ENCODE measurements around the gene NOTUM.
A peak's percentile ranks its signal among the peaks of the same experiment; 100 is the strongest.
"Not testable (repeated sequence)": the region's sequence is repeated elsewhere in the genome, so short reads cannot be mapped to it uniquely, and the experiment has no call there.

NOTUM gene

GRCh38 chr17:81984773-81985410 is 23.9 kb upstream of the NOTUM start:
- H3K9me3 ChIP-seq (replicated peaks in 1 of 11), result peaks cover 0 to 2% (median 0%) of the 10 kb centered on the region in 11 experiments; a peak in 3 of 22 replicates
- TF ChIP-seq Cebpa-rat (IDR thresholded peaks at IDR 0.05), result no peak

GRCh38 chr17:81983639-81984373 is 22.8 kb upstream of the NOTUM start:
- Histone ChIP-seq H3K4me1 (peaks cover 33 to 67% (median 53%) of the 10 kb centered on the region in 10 experiments), H4K20me1 (peaks cover 7 to 96% (median 70%) of the 10 kb centered on the region in 11 experiments; a peak in 20 of 22 replicates), H3K27me3 (peaks cover 29 to 46% (median 42%) of the 10 kb centered on the region in 11 experiments), H3K36me3 (peaks cover 28 to 61% (median 44%) of the 10 kb centered on the region in 11 experiments), H3K4me3 (no peak overlapping the region), H3K4me2 (peak overlapping the region; percentile 14 to 87 (median 52); a peak in 20 of 22 replicates), H3K9me3 (replicated peaks in 1 of 11) (no peaks in the 10 kb centered on the region), H3K27ac (no peak overlapping the region), H3K9ac (no peak overlapping the region)
- TF ChIP-seq Cebpa-rat (IDR thresholded peaks at IDR 0.05), result no peak

More at GRCh38 chr17:81984773-81985410, 23.9 kb upstream of the NOTUM start:
- Histone ChIP-seq H3K4me3 (no peak overlapping the region), H4K20me1 (peaks cover 7 to 96% (median 64%) of the 10 kb centered on the region in 11 experiments; a peak in 20 of 22 replicates), H3K4me2 (no peak overlapping the region), H3K27me3 (peaks cover 25 to 35% (median 31%) of the 10 kb centered on the region in 11 experiments), H3K27ac (no peak overlapping the region), H3K9ac (no peak overlapping the region), H3K4me1 (peaks cover 28 to 56% (median 44%) of the 10 kb centered on the region in 10 experiments), H3K36me3 (peaks cover 21 to 59% (median 36%) of the 10 kb centered on the region in 11 experiments)

GRCh38 chr17:81983011-81983638 is 22.1 kb upstream of the NOTUM start:
- Histone ChIP-seq H3K27ac (no peak overlapping the region), H3K36me3 (peaks cover 28 to 61% (median 44%) of the 10 kb centered on the region in 11 experiments), H4K20me1 (peaks cover 7 to 96% (median 71%) of the 10 kb centered on the region in 11 experiments; a peak in 20 of 22 replicates)

GRCh38 chr17:81981511-81981910 is 20.5 kb upstream of the NOTUM start:
- peaks cover 45 to 71% (median 66%) of the 10 kb centered on the region in 10 experiments for H3K4me1 ChIP-seq
- peaks cover 27 to 50% (median 38%) of the 10 kb centered on the region in 11 experiments for H3K36me3 ChIP-seq
- peak overlapping the region in 2 of 11 experiments; percentile 17 to 38; a peak in 2 of 22 replicates for H3K9ac ChIP-seq
- H3K9me3 ChIP-seq (replicated peaks in 1 of 11); H3K4me3 ChIP-seq; H3K27ac ChIP-seq: not testable (repeated sequence)
- H3K4me2 ChIP-seq, result peak overlapping the region; percentile 50 to 98 (median 79)
- H3K27me3 ChIP-seq, result peaks cover 34 to 55% (median 49%) of the 10 kb centered on the region in 11 experiments
- H4K20me1 ChIP-seq, result peaks cover 1 to 82% (median 62%) of the 10 kb centered on the region in 11 experiments; a peak in 20 of 22 replicates

More at GRCh38 chr17:81983011-81983638, 22.1 kb upstream of the NOTUM start:
- no peak overlapping the region for H3K4me3 ChIP-seq
- no peak for TF ChIP-seq Cebpa-rat (IDR thresholded peaks at IDR 0.05)
- H3K4me2 ChIP-seq, result peak overlapping the region; percentile 14 to 87 (median 53); a peak in 19 of 22 replicates
- H3K27me3 ChIP-seq, result peaks cover 34 to 52% (median 49%) of the 10 kb centered on the region in 11 experiments
- H3K9me3 ChIP-seq (replicated peaks in 1 of 11), result no peaks in the 10 kb centered on the region
- H3K9ac ChIP-seq, result no peak overlapping the region
- H3K4me1 ChIP-seq, result peaks cover 39 to 67% (median 59%) of the 10 kb centered on the region in 10 experiments

GRCh38 chr17:81980707-81981343 is 19.8 kb upstream of the NOTUM start:
- peak overlapping the region in 4 of 11 experiments; percentile 10 to 38 (median 23); a peak in 4 of 22 replicates for H3K9ac ChIP-seq

GRCh38 chr17:81980122-81980521 is 19.1 kb upstream of the NOTUM start:
- peaks cover 54 to 77% (median 71%) of the 10 kb centered on the region in 10 experiments for H3K4me1 ChIP-seq
- no peak overlapping the region for H3K27ac ChIP-seq
- H4K20me1 ChIP-seq, result peaks cover 0 to 68% (median 52%) of the 10 kb centered on the region in 11 experiments; a peak in 20 of 22 replicates
- H3K36me3 ChIP-seq, result peaks cover 13 to 36% (median 24%) of the 10 kb centered on the region in 11 experiments
- H3K4me2 ChIP-seq, result peak overlapping the region; percentile 50 to 98 (median 79)
- no peaks in the 10 kb centered on the region for H3K9me3 ChIP-seq (replicated peaks in 1 of 11)
- TF ChIP-seq Cebpa-rat (IDR thresholded peaks at IDR 0.05), result no peak
- H3K27me3 ChIP-seq, result peaks cover 34 to 55% (median 49%) of the 10 kb centered on the region in 11 experiments
- H3K4me3 ChIP-seq, result no peak overlapping the region
- no peak overlapping the region for H3K9ac ChIP-seq

More at GRCh38 chr17:81980707-81981343, 19.8 kb upstream of the NOTUM start:
- no peak overlapping the region for H3K27ac ChIP-seq
- no peaks in the 10 kb centered on the region for H3K9me3 ChIP-seq (replicated peaks in 1 of 11)
- peaks cover 20 to 43% (median 31%) of the 10 kb centered on the region in 11 experiments for H3K36me3 ChIP-seq
- H3K4me3 ChIP-seq, result no peak overlapping the region
- peak overlapping the region; percentile 50 to 98 (median 79) for H3K4me2 ChIP-seq
- peaks cover 0 to 75% (median 55%) of the 10 kb centered on the region in 11 experiments; a peak in 20 of 22 replicates for H4K20me1 ChIP-seq
- H3K27me3 ChIP-seq, result peaks cover 34 to 55% (median 49%) of the 10 kb centered on the region in 11 experiments
- peaks cover 51 to 77% (median 71%) of the 10 kb centered on the region in 10 experiments for H3K4me1 ChIP-seq
- TF ChIP-seq Cebpa-rat (IDR thresholded peaks at IDR 0.05), result no peak

- H3K4me2 ChIP-seq, result peak overlapping the region; percentile 90 to 99 (median 96)
- H3K4me1 ChIP-seq, result peaks cover 53 to 71% (median 66%) of the 10 kb centered on the region in 10 experiments
- H3K27me3 ChIP-seq, result peaks cover 34 to 55% (median 49%) of the 10 kb centered on the region in 11 experiments
- H4K20me1 ChIP-seq, result peaks cover 0 to 58% (median 52%) of the 10 kb centered on the region in 11 experiments; a peak in 20 of 22 replicates
- TF ChIP-seq Cebpa-rat (IDR thresholded peaks at IDR 0.05), result no peak
- peak overlapping the region in 2 of 11 experiments; percentile 99; a peak in 3 of 22 replicates for H3K9ac ChIP-seq
- H3K9me3 ChIP-seq (replicated peaks in 1 of 11), result peaks cover 0 to 6% (median 5%) of the 10 kb centered on the region in 11 experiments; a peak in 19 of 22 replicates
- H3K4me3 ChIP-seq, result peak overlapping the region; percentile 70 to 84 (median 76); a peak in 19 of 20 replicates
- peaks cover 0 to 22% (median 11%) of the 10 kb centered on the region in 11 experiments; a peak in 18 of 22 replicates for H3K36me3 ChIP-seq
- H3K27ac ChIP-seq, result peak overlapping the region in 1 of 11 experiments; percentile 96; a peak in 2 of 22 replicates
Observed at GRCh38 chr17:81978524-81979298, 17.7 kb upstream of the NOTUM start.
